ENCODE results near the gene IKBKG.

GRCh38 chrX:154548028-154548316 lies 552 bp downstream of the IKBKG start:
- TF ChIP-seq CTCF (conservative IDR thresholded peaks at IDR 0.05; ENCODE audit: low read depth, low read length) (no peak), RAD21 (IDR thresholded peaks at IDR 0.05; ENCODE audit: low read length) (no peak), MXI1 (IDR thresholded peaks at IDR 0.05; ENCODE audit: borderline replicate concordance, low read depth, low read length) (no peak), POLR2A (IDR thresholded peaks at IDR 0.05; ENCODE audit: low read depth, low read length) (no peak), MAZ (IDR thresholded peaks at IDR 0.05; ENCODE audit: borderline replicate concordance, low read depth, low read length) (no peak), RFX5 (IDR thresholded peaks at IDR 0.05; ENCODE audit: low read depth, low read length) (no peak), NFE2L2 (IDR thresholded peaks at IDR 0.05; ENCODE audit: low read depth, low read length) (no peak), RCOR1 (IDR thresholded peaks at IDR 0.05; ENCODE audit: insufficient replicate concordance, low read length) (no peak), USF2 (IDR thresholded peaks at IDR 0.05; ENCODE audit: low read depth, low read length) (no peak), CEBPB (IDR thresholded peaks at IDR 0.05; ENCODE audit: low read depth, low read length) (peak; percentile 22; the same call in 1 of the 2 replicates), MAFK (IDR thresholded peaks at IDR 0.05; ENCODE audit: low read depth, low read length) (no peak), CHD1 (IDR thresholded peaks at IDR 0.05; ENCODE audit: low read depth, low read length) (no peak), FOS (IDR thresholded peaks at IDR 0.05; ENCODE audit: low read depth, low read length) (no peak)
- TF ChIP-seq, protein P1, sequence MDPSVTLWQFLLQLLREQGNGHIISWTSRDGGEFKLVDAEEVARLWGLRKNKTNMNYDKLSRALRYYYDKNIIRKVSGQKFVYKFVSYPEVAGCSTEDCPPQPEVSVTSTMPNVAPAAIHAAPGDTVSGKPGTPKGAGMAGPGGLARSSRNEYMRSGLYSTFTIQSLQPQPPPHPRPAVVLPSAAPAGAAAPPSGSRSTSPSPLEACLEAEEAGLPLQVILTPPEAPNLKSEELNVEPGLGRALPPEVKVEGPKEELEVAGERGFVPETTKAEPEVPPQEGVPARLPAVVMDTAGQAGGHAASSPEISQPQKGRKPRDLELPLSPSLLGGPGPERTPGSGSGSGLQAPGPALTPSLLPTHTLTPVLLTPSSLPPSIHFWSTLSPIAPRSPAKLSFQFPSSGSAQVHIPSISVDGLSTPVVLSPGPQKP (IDR thresholded peaks at IDR 0.05; ENCODE audit: borderline replicate concordance, low read depth, low read length) = no peak
